SU-DHL-6 (cell line): ENCODE results near the gene MASP2.

ENCODE experiments used
- H2AFZ ChIP-seq: fragments of 200-600 bp; sonication (generic); 2 replicates; pipeline ENCODE4 v1.6.1; 2014; ENCODE audit warnings: low read depth, mild to moderate bottlenecking, moderate library complexity, mixed read lengths, antibody characterized with exemption, low read length; ENCODE audit not compliant: severe bottlenecking
- H3F3A ChIP-seq: fragments of 200-600 bp; shearing (Covaris generic); 2 replicates; pipeline ENCODE4 v1.6.0; 2016; ENCODE audit warnings: antibody characterized with exemption, mild to moderate bottlenecking; ENCODE audit not compliant: insufficient read depth
- H3K27ac ChIP-seq: fragments of 200-600 bp; sonication (generic); 2 replicates; pipeline ENCODE4 v1.5.1; 2016; ENCODE audit warnings: low read depth, mild to moderate bottlenecking, low read length, moderate library complexity, mixed read lengths
- H3K27me3 ChIP-seq: fragments of 200-600 bp; sonication (generic), shearing (Covaris generic); 2 replicates; pipeline ENCODE4 v1.6.0; 2014; ENCODE audit warnings: mild to moderate bottlenecking, low read length
- H3K36me3 ChIP-seq: fragments of 200-600 bp; sonication (generic); 2 replicates; pipeline ENCODE4 v1.6.1; 2014; ENCODE audit warnings: mild to moderate bottlenecking, low read length, mixed read lengths
- H3K4me2 ChIP-seq: fragments of 300-600, 200-600 bp; shearing (Covaris generic), sonication (generic); 2 replicates; pipeline ENCODE4 v1.6.0; 2014; ENCODE audit warnings: low read length, low read depth, mild to moderate bottlenecking; ENCODE audit not compliant: poor library complexity, severe bottlenecking
- H3K4me3 ChIP-seq: fragments of 200-600 bp; sonication (generic); 2 replicates; pipeline ENCODE4 v1.5.1; 2014; ENCODE audit warnings: antibody characterized with exemption, low read length, mild to moderate bottlenecking, mixed read lengths; ENCODE audit not compliant: insufficient read depth, poor library complexity, severe bottlenecking
- H3K79me2 ChIP-seq: fragments of 200-600 bp; sonication (generic); 2 replicates; pipeline ENCODE4 v1.6.1; 2014; ENCODE audit warnings: mild to moderate bottlenecking, low read length, moderate library complexity; ENCODE audit not compliant: insufficient read depth
- H3K9ac ChIP-seq: fragments of 200-600 bp; sonication (generic); 2 replicates; pipeline ENCODE4 v1.7.0; 2014; ENCODE audit warnings: mild to moderate bottlenecking, low read length
- H3K9me2 ChIP-seq: fragments of 200-600 bp; sonication (generic); replicated peaks from 2 replicates; pipeline ENCODE4 v1.6.1; 2014; ENCODE audit warnings: low read length; ENCODE audit not compliant: insufficient read depth
- H3K9me3 ChIP-seq: fragments of 200-600 bp; sonication (generic); 2 replicates; pipeline ENCODE4 v1.6.1; 2014; ENCODE audit warnings: low read length, mixed read lengths; ENCODE audit not compliant: insufficient read depth
- H4K20me1 ChIP-seq: fragments of 200-600 bp; sonication (generic); 2 replicates; pipeline ENCODE4 v1.6.1; 2014; ENCODE audit warnings: low read depth, mild to moderate bottlenecking, antibody characterized with exemption, low read length, moderate library complexity, mixed read lengths
- CTCF ChIP-seq: fragments of 200-600 bp; sonication (generic); IDR thresholded peaks from one replicate; pipeline ENCODE4 v1.5.1; 2017; ENCODE audit warnings: antibody characterized with exemption, mild to moderate bottlenecking, low read length, moderate library complexity; ENCODE audit not compliant: insufficient read depth, poor library complexity, severe bottlenecking
- EZH2phosphoT487 ChIP-seq: fragments of 200-600 bp; sonication (generic), shearing (Covaris generic); conservative IDR thresholded peaks from 2 replicates; pipeline ENCODE4 v1.6.1; 2018; ENCODE audit warnings: mild to moderate bottlenecking, antibody characterized with exemption, low read length, moderate library complexity, mixed read lengths

MASP2 gene

DNA sequence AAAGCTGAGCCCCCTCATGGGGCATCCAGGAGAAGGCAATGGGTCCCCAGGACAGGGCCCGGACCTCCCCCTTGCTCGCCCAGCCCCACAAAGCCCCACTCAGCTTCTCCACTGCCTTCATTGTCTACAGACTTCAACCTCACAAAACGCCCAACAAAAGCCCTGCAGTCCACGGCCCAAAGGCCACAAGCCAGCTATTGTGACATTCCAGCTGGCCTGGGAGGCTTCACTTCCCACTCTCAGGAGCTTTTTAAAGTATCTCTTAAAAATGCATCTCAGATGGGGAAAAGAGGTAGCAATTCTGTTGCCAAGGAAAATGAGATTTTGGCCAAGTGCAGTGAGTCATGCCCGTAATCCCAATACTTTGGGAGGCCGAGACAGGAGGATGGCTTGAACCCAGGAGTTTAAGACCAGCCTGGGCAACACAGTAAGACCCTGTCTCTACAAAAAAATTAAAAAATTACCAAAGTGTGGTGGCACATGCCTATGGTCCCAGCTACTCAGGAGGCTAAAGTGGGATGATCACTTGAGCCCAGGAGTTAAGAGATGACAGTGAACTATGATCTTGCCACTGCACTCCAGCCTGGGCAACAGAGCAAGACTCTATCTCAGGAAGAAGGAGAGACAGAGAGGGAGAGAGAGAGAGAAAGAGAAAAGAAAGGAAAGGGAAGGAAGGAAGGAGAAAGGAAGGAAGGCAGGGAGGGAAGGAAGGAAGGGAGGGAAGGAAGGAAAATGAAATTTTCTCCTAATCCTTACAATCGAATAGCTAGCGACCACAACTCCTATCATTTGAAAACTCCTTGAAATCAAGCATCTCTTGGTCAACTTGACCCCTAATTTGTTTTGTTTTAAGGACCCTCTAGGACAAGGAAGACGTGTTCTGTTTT, 66.0 kb downstream of the MASP2 start:
- H3K27ac ChIP-seq = no peak overlapping the region
- no peaks in the 10 kb centered on the region for H3F3A ChIP-seq
- no peak overlapping the region for H3K4me3 ChIP-seq
- no peaks in the 10 kb centered on the region for H3K79me2 ChIP-seq
- H3K27me3 ChIP-seq = no peaks in the 10 kb centered on the region
- H3K9ac ChIP-seq = no peak overlapping the region
- no peaks in the 10 kb centered on the region for H3K36me3 ChIP-seq
- H3K9me2 ChIP-seq = no peaks in the 10 kb centered on the region
- TF ChIP-seq EZH2phosphoT487 (no peak), CTCF (no peak)
- H4K20me1 ChIP-seq = no peaks in the 10 kb centered on the region
- H3K9me3 ChIP-seq = no peaks in the 10 kb centered on the region
- no peak overlapping the region for H2AFZ ChIP-seq
- no peak overlapping the region for H3K4me2 ChIP-seq

DNA sequence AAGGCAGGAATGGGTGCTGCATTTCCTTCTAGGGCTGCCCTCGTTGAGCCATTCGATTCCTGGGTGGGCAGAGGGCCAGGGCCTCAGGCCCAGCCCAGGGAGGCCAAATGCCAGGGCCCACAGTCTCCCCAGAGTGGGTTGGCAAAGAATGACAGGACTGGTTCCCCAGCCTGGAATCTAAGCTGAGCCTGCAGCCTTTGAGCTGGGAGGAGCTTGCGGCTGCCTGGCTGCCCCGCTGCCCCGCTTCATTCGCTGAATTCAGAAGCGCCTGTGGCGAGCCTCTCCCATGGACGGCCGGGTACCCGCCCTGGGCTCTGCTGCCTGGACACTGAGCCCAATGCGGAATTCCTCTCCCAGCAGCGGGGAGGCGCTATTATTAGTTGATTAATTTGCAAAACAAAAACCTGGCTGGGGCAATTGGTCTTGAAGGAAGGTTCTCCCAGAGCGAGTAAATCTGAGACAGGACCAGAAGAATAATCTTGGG, 66.9 kb downstream of the MASP2 start:
- Histone ChIP-seq H3K4me2 (no peak overlapping the region), H3K9me2 (no peaks in the 10 kb centered on the region), H3K27ac (no peak overlapping the region), H3K27me3 (no peaks in the 10 kb centered on the region), H3K79me2 (no peaks in the 10 kb centered on the region), H3K36me3 (no peaks in the 10 kb centered on the region), H2AFZ (no peak overlapping the region), H3F3A (no peaks in the 10 kb centered on the region), H3K9me3 (no peaks in the 10 kb centered on the region), H3K9ac (no peak overlapping the region), H3K4me3 (no peak overlapping the region), H4K20me1 (no peaks in the 10 kb centered on the region)
- TF ChIP-seq CTCF (no peak), EZH2phosphoT487 (no peak)

DNA sequence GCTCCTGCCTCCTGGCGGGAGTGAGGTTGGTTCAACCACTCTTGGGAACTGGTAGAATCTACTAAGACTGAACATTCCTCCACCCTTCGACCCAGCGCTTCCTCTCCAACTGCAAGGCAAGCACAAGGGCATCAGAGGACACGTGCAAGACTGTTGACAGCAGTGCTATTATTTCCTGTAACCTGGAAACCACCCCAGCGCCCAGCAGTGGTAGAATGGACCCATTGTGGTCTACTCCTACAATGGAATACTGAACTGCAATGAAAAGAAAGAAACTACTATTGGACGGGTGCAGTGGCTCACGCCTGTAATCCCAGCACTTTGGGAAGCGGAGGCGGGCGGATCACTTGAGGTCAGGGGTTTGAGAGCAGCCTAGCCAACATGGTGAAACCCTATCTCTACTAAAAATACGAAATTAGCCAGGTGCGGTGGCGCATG, 67.5 kb downstream of the MASP2 start:
- Histone ChIP-seq H4K20me1 (no peaks in the 10 kb centered on the region), H3K27ac (no peak overlapping the region), H3K36me3 (no peaks in the 10 kb centered on the region), H3K9me2 (no peaks in the 10 kb centered on the region), H3K9me3 (no peaks in the 10 kb centered on the region), H3K9ac (no peak overlapping the region), H3K79me2 (no peaks in the 10 kb centered on the region), H3F3A (no peaks in the 10 kb centered on the region), H3K27me3 (no peaks in the 10 kb centered on the region), H3K4me2 (no peak overlapping the region), H3K4me3 (no peak overlapping the region), H2AFZ (no peak overlapping the region)
- no peak for TF ChIP-seq CTCF
- TF ChIP-seq EZH2phosphoT487 = no peak
